GM06990 (cell line): ENCODE measurements around the gene USP5.
A peak's percentile ranks its signal among the peaks of the same experiment; 100 is the strongest.
"Not testable (repeated sequence)": the region's sequence is repeated elsewhere in the genome, so short reads cannot be mapped to it uniquely, and the experiment has no call there.

Experiments
- DNase-seq: peaks from one replicate; pipeline ENCODE4 v3.0.0-alpha.2; 2011; ENCODE audit not compliant: insufficient read length; ENCODE audit errors: extremely low read depth
- H3K27me3 ChIP-seq: replicated peaks from 2 replicates; pipeline ENCODE4 v1.6.0; 2011; ENCODE audit warnings: low read length; ENCODE audit not compliant: control insufficient read depth, insufficient read depth
- H3K36me3 ChIP-seq: 2 replicates; pipeline ENCODE4 v1.5.1; 2011; ENCODE audit warnings: low read length; ENCODE audit not compliant: control insufficient read depth, insufficient read depth
- H3K4me3 ChIP-seq: replicated peaks from 2 replicates; pipeline ENCODE4 v1.5.1; 2011; ENCODE audit warnings: low read depth, mild to moderate bottlenecking, control low read depth, low read length
- TF ChIP-seq, protein P1 (sequence below): IDR thresholded peaks from 2 replicates; pipeline ENCODE4 v1.5.1; 2011; ENCODE audit warnings: low read length, control low read depth, mild to moderate bottlenecking, inconsistent platforms; ENCODE audit not compliant: insufficient read depth, poor library complexity, severe bottlenecking

USP5 gene

GRCh38 chr12:6890789-6891645 lies 39.1 kb downstream of the USP5 start:
- Histone ChIP-seq H3K36me3 (no peaks in the 10 kb centered on the region), H3K27me3 (no peaks in the 10 kb centered on the region), H3K4me3 (peak overlapping the region; percentile 63)
- peak; percentile 98 for DNase-seq
- TF ChIP-seq, protein P1, sequence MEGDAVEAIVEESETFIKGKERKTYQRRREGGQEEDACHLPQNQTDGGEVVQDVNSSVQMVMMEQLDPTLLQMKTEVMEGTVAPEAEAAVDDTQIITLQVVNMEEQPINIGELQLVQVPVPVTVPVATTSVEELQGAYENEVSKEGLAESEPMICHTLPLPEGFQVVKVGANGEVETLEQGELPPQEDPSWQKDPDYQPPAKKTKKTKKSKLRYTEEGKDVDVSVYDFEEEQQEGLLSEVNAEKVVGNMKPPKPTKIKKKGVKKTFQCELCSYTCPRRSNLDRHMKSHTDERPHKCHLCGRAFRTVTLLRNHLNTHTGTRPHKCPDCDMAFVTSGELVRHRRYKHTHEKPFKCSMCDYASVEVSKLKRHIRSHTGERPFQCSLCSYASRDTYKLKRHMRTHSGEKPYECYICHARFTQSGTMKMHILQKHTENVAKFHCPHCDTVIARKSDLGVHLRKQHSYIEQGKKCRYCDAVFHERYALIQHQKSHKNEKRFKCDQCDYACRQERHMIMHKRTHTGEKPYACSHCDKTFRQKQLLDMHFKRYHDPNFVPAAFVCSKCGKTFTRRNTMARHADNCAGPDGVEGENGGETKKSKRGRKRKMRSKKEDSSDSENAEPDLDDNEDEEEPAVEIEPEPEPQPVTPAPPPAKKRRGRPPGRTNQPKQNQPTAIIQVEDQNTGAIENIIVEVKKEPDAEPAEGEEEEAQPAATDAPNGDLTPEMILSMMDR, result peak; percentile 56

DNA sequence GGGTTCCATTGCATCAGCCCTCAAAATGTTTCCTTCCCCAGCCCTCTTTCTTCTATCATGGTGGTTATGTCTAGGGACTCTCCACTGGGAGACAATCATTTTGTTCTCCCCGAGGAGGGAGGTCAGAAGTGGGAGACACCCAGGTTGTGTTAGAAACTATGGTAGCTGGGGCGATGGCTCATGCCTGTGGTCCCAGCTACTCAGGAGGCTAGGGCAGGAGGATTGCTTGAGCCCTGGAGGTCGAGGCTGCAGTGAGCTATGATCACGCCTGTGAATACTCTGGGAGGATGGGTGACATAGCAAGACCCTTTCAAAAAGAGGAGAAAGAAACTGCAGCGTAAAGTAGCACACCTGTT lies 39.7 kb downstream of the USP5 start:
- Histone ChIP-seq H3K36me3 (no peaks in the 10 kb centered on the region), H3K4me3 (peak overlapping the region; percentile 55), H3K27me3 (no peaks in the 10 kb centered on the region)
- no peak for DNase-seq
- TF ChIP-seq, protein P1, result no peak

DNA sequence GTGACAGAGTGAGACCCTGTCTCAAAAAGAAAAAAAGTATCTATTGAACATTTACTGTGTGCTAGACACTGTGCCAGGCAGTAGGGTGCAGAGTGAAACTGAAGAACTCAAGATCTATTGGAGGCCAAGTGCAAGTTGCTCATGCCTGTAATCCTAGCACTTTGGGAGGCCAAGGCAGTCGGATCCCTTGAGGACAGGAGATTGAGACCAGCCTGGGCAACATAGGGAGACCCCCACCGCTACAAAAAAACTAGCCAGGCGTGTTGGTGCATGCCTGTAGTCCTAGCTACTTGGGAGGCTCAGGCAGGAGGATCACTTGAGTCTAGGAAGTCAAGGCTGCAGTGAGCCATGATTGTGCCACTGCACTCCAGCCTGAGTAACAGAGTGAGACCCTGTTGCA lies 40.7 kb downstream of the USP5 start:
- H3K36me3 ChIP-seq, H3K27me3 ChIP-seq, H3K4me3 ChIP-seq, DNase-seq: not testable (repeated sequence)

DNA sequence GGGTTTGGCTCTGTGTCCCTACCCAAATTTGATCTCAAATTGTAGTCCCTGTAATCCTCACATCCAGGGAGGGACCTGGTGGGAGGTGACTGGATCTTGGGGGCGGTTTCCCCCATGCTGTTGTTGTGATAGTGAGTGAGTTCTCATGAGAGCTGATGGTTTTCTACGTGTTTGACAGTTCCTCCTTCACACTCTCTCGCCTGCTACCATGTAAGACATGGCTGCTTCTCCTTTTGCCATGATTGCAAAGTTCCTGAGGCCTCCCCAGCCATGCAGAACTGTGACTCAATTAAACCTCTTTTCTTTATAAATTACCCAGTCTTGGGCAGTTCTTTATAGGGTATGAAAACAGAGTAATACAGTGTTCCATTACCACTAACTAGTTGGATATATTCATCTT lies 42.4 kb downstream of the USP5 start:
- no peaks in the 10 kb centered on the region for H3K27me3 ChIP-seq
- TF ChIP-seq, protein P1, result no peak
- no peak for DNase-seq

DNA sequence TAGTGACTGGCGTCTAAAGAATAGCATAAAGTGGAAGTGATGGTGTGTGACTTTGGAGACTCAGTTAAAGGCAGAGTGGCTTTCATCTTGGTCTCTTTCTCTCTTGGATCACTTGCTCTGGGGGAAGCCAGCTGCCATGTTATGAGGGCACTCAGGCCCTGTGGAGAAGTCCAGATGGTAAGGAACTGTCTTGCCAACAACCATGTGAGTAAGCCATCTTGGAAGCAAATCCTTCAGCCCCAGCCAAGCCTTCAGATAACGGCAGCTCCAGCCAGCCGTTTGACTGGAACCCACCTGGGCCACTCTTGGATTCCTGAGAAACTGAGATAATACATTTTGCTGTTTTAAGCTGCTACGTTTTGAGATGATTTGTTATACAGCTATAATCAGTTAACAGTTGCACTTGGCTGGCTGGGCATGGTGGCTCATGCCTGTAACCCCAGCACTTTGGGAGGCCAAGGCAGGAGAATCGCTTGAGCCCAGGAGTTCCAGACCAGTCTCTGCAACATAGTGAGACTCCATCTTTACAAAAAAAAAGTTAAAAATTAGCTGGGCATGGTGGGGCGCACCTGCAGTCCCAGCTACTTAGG lies 45.0 kb downstream of the USP5 start:
- Histone ChIP-seq H3K27me3 (no peaks in the 10 kb centered on the region), H3K4me3 (no peak overlapping the region), H3K36me3 (no peaks in the 10 kb centered on the region)
- TF ChIP-seq, protein P1, result no peak
- no peak for DNase-seq

More for the DNA sequence above, 42.4 kb downstream of the USP5 start:
- no peak overlapping the region for H3K4me3 ChIP-seq
- H3K36me3 ChIP-seq, result no peaks in the 10 kb centered on the region

DNA sequence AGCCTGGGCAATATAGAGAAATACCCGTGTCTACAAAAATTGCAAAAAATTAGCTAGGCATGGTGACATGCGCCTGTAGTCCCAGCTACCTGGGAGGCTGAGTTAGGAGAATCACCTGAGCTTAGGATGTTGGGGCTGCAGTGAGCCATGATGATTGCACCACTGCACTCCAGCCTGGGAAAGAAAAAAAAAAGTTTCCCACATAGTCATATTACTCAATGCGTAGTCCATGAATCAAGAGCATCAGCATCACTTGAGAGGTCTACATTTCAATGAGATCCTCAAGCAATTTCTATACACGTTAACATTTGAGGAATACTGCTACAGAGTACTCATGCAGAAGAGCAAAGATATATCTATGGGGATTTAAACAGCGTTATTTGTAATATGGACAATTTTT lies 47.5 kb downstream of the USP5 start:
- TF ChIP-seq, protein P1, result no peak
- Histone ChIP-seq H3K27me3 (no peaks in the 10 kb centered on the region), H3K4me3 (no peak overlapping the region), H3K36me3 (no peaks in the 10 kb centered on the region)
- DNase-seq, result no peak
